B cell (primary cell): Measurements from ENCODE around the gene IDI2. TPM values are rescaled to one million over a fixed set of nuclear protein-coding genes. Genes with fewer than 3 reads are reported as not detected.
A peak's percentile ranks its signal among the peaks of the same experiment; 100 is the strongest.

ENCODE experiments used
- ATAC-seq: fragments of 200-7000 bp; cut with Tn5 transposase; one replicate; pipeline ENCODE4 v1.10.0; 2021; ENCODE audit warnings: low read depth, mild to moderate bottlenecking, moderate number of reproducible peaks, moderate library complexity
- CTCF ChIA-PET: fragments of 350-600 bp; sonication (Branson Sonifier 250); formaldehyde crosslinking; loops from one replicate; lab custom pipeline; 2021; ENCODE audit warnings: antibody characterized with exemption, inconsistent platforms; lab: Charles Lee
- POLR2A ChIA-PET: fragments of 350-600 bp; sonication (Branson Sonifier 250); formaldehyde crosslinking; loops from one replicate; lab custom pipeline; 2021; ENCODE audit warnings: antibody characterized with exemption; lab: Charles Lee
- DNase-seq: peaks from one replicate; pipeline ENCODE4 v3.0.0; 2013
- H2AFZ ChIP-seq: 2 replicates; pipeline ENCODE4 v1.6.1; 2012; ENCODE audit warnings: mild to moderate bottlenecking, low read depth, low read length; ENCODE audit not compliant: insufficient read depth, poor library complexity, severe bottlenecking
- H3K27ac ChIP-seq, 2 donors: 1 replicate in 1 of 2; 2 replicates in 1 of 2; pipeline ENCODE4 v1.5.1; 2012 to 2013; ENCODE audit warnings: low read length in 2 of 2, mild to moderate bottlenecking in 2 of 2, moderate library complexity in 1 of 2
- H3K27me3 ChIP-seq, 4 experiments: fragments of 200-600 bp in 1 of 4; sonication (generic) in 1 of 4; replicated peaks in 1 of 4; 1 replicate in 2 of 4; 2 replicates in 2 of 4; pipeline versions ENCODE4 v1.6.1 to v1.7.0; 2013 to 2016; ENCODE audit warnings: low read length in 3 of 4, mild to moderate bottlenecking in 2 of 4, mixed read lengths in 1 of 4, moderate library complexity in 1 of 4; ENCODE audit not compliant: insufficient read depth in 4 of 4, control insufficient read depth in 3 of 4; ENCODE audit errors: control extremely low read depth in 1 of 4
- H3K36me3 ChIP-seq, 2 experiments: replicated peaks in 1 of 2; 1 replicate in 1 of 2; 2 replicates in 1 of 2; pipeline versions ENCODE4 v1.6.1 to v1.7.1; 2013; ENCODE audit warnings: low read length in 1 of 2; ENCODE audit not compliant: insufficient read depth in 2 of 2, control insufficient read depth in 1 of 2; ENCODE audit errors: control extremely low read depth in 1 of 2, extremely low read depth in 1 of 2
- H3K4me1 ChIP-seq, 2 donors: fragments of 200-600 bp in 1 of 2; sonication (generic) in 1 of 2; 1 replicate in 1 of 2; 2 replicates in 1 of 2; pipeline versions ENCODE4 v1.5.1 to v1.6.1; 2013 to 2017; ENCODE audit warnings: low read length in 2 of 2; ENCODE audit not compliant: control insufficient read depth in 2 of 2, insufficient read depth in 2 of 2
- H3K4me2 ChIP-seq: replicated peaks from 2 replicates; pipeline ENCODE3; 2012; ENCODE audit warnings: mild to moderate bottlenecking, low read depth, low read length; ENCODE audit not compliant: poor library complexity, severe bottlenecking
- H3K4me3 ChIP-seq, 5 experiments: fragments of 200-600 bp in 1 of 5; sonication (generic) in 1 of 5; 1 replicate in 3 of 5; 2 replicates in 2 of 5; pipeline versions ENCODE4 v1.5.1 to v1.7.0; 2011 to 2016; ENCODE audit warnings: low read length in 4 of 5, mild to moderate bottlenecking in 4 of 5, low read depth in 2 of 5, control low read depth in 1 of 5, moderate library complexity in 1 of 5; ENCODE audit not compliant: insufficient read depth in 1 of 5; ENCODE audit errors: control extremely low read depth in 1 of 5, extremely low read depth in 1 of 5
- H3K79me2 ChIP-seq: fragments of 200-600 bp; sonication (generic); one replicate; pipeline ENCODE4 v1.6.0; 2016; ENCODE audit warnings: low read length; ENCODE audit not compliant: control insufficient read depth, insufficient read depth
- H3K9ac ChIP-seq: fragments of 200-600 bp; sonication (generic); 2 replicates; pipeline ENCODE4 v1.6.1; 2017; ENCODE audit warnings: mild to moderate bottlenecking, low read length, moderate library complexity
- H3K9me3 ChIP-seq, 3 donors: one replicate each; pipeline versions ENCODE4 v1.6.1 to v1.7.1; 2013; ENCODE audit warnings: low read length in 2 of 3; ENCODE audit not compliant: control insufficient read depth in 2 of 3, insufficient read depth in 1 of 3; ENCODE audit errors: control extremely low read depth in 1 of 3
- H4K20me1 ChIP-seq: 2 replicates; pipeline ENCODE4 v1.6.0; 2012; ENCODE audit warnings: mild to moderate bottlenecking, low read length; ENCODE audit not compliant: insufficient read depth, control insufficient read depth, poor library complexity, severe bottlenecking
- H3K27ac Mint-ChIP-seq: one replicate; pipeline ENCODE4 v1.8.0; 2021; ENCODE audit warnings: mixed read lengths
- H3K27me3 Mint-ChIP-seq: one replicate; pipeline ENCODE4 v1.8.0; 2021; ENCODE audit warnings: mixed read lengths
- H3K4me1 Mint-ChIP-seq: one replicate; pipeline ENCODE4 v1.8.0; 2021; ENCODE audit warnings: mixed read lengths
- H3K4me3 Mint-ChIP-seq: one replicate; pipeline ENCODE4 v1.8.0; 2021; ENCODE audit warnings: mixed read lengths
- H3K9me3 Mint-ChIP-seq: one replicate; pipeline ENCODE4 v1.8.0; 2022; ENCODE audit warnings: mixed read lengths; ENCODE audit not compliant: insufficient read depth
- EZH2 ChIP-seq: IDR thresholded peaks from 2 replicates; pipeline ENCODE4 v1.6.1; 2012; ENCODE audit warnings: borderline replicate concordance, low read depth, mild to moderate bottlenecking, moderate library complexity, low read length; ENCODE audit not compliant: insufficient read depth, poor library complexity, severe bottlenecking
- WGBS: methylation state at CpG from one replicate; pipeline ENCODE4 v1.1.5; 2013; ENCODE audit warnings: missing lambda C conversion rate; ENCODE audit not compliant: insufficient coverage; 5-methylcytosine and 5-hydroxymethylcytosine counted together
- intact Hi-C: fragments of 100-400 bp; cut with micrococcal nuclease; formaldehyde crosslinking; loops from one replicate; pipeline ENCODE4 v1.10.0; 2022
- polyA plus RNA-seq: library from polyadenylated mRNA; depleted of rRNA; stranded (reverse); fragments of >200 nt; gene quantifications from 2 replicates; pipeline ENCODE4 v1.2.3, GENCODE V29; 2012
- total RNA-seq, 2 donors: library from RNA; stranded (reverse); fragments of 120-200 nt in 1 of 2; gene quantifications; 1 replicate in 1 of 2; 2 replicates in 1 of 2; pipeline versions ENCODE4 v1.2.3 to v1.2.4, GENCODE V29; 2013 to 2022
- TF ChIP-seq, protein P1 (sequence below): fragments of 200-600 bp; IDR thresholded peaks from one replicate; pipeline ENCODE4 v1.8.0; 2022; ENCODE audit warnings: antibody characterized with exemption, mild to moderate bottlenecking

IDI2 gene
- total and polyA plus RNA-seq, 2 donors (not counting 1 experiment from before 2014, with no cell fraction given), result not detected

DNA sequence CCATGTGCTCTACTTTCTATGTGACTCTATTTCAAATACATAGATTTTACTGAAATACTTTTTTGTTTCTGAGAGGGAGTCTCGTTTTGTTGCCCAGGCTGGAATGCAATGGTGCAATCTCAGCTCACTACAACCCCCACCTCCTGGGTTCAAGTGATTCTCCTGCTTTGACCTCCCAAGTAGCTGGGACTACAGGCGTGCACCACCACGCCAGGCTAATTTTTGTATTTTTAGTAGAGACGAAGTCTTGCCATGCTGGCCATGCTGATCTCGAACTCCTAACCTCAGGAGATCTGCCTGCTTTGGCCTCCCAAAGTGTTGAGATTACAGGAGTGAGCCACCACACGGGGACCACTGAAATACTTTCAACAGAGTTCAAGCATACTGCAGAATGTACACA lies 19.8 kb upstream of the IDI2 start:
- Histone ChIP-seq H2AFZ (no peak overlapping the region), H3K4me2 (peak overlapping the region; percentile 69), H3K27ac (peak overlapping the region in 1 of 2 donors; percentile 65), H4K20me1 (peaks cover 17% of the 10 kb centered on the region), H3K9ac (no peak overlapping the region), H3K27me3 (no peaks in the 10 kb centered on the region), H3K79me2 (peaks cover 34% of the 10 kb centered on the region), H3K9me3 (no peaks in the 10 kb centered on the region), H3K4me1 (peaks cover 46 to 52% of the 10 kb centered on the region in 2 donors), H3K36me3 (peaks cover 3 to 17% of the 10 kb centered on the region in 2 experiments), H3K4me3 (no peak overlapping the region)
- Mint-ChIP-seq H3K4me3 (peak overlapping the region; percentile 83), H3K27me3 (no peaks in the 10 kb centered on the region), H3K4me1 (peaks cover 55% of the 10 kb centered on the region), H3K9me3 (peaks cover 2% of the 10 kb centered on the region), H3K27ac (peak overlapping the region; percentile 95)
- ATAC-seq (no peak), DNase-seq (no peak)
- ChIA-PET POLR2A (interaction anchor here (1.5 kb wide), 1 partner anchor 58 kb away, joined by 4 read pairs; the partner anchor contains the start of gene GTPBP4), CTCF (interaction anchor here (1.0 kb wide), 1 partner anchor 108 kb away, joined by 3 read pairs; no protein-coding TSS in a partner anchor)
- no peak for TF ChIP-seq EZH2
- TF ChIP-seq, protein P1, sequence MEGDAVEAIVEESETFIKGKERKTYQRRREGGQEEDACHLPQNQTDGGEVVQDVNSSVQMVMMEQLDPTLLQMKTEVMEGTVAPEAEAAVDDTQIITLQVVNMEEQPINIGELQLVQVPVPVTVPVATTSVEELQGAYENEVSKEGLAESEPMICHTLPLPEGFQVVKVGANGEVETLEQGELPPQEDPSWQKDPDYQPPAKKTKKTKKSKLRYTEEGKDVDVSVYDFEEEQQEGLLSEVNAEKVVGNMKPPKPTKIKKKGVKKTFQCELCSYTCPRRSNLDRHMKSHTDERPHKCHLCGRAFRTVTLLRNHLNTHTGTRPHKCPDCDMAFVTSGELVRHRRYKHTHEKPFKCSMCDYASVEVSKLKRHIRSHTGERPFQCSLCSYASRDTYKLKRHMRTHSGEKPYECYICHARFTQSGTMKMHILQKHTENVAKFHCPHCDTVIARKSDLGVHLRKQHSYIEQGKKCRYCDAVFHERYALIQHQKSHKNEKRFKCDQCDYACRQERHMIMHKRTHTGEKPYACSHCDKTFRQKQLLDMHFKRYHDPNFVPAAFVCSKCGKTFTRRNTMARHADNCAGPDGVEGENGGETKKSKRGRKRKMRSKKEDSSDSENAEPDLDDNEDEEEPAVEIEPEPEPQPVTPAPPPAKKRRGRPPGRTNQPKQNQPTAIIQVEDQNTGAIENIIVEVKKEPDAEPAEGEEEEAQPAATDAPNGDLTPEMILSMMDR, result no peak
- intact Hi-C loops, result loop anchor here (5.0 to 10.0 kb wide), 2 partner anchors 731 to 918 kb away; no protein-coding TSS in a partner anchor
- 76% methylated on average over 4 of the region's 6 CpGs for WGBS

DNA sequence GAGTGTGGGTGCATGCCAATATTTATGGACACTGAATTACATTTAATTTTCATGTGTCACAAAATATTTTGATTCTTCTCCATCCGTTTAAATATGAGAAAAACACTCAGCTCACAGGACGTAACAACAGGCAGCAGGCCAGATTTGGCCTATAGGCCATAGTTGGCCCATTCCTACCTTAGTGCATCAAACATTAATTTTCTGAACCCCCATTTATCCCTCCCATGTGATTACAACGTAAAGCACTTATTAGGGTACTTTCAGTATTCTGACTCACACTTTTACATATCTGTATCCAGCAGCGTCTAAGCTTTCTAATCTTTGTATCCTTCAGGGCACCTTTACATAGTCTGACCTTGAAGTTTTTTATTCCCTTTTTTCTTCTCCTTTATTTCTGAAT lies 19.3 kb upstream of the IDI2 start:
- CTCF ChIA-PET, result interaction anchor here (1.0 kb wide), 1 partner anchor 108 kb away, joined by 3 read pairs; no protein-coding TSS in a partner anchor
- Mint-ChIP-seq H3K4me1 (peaks cover 55% of the 10 kb centered on the region), H3K9me3 (peaks cover 2% of the 10 kb centered on the region), H3K27me3 (no peaks in the 10 kb centered on the region), H3K4me3 (peak overlapping the region; percentile 83), H3K27ac (peak overlapping the region; percentile 95)
- H3K27ac ChIP-seq, result peak overlapping the region; percentile 65 to 86
- peaks cover 17% of the 10 kb centered on the region for H4K20me1 ChIP-seq
- no peak for DNase-seq
- POLR2A ChIA-PET, result interaction anchor here (1.5 kb wide), 1 partner anchor 57 kb away, joined by 4 read pairs; the partner anchor contains the start of gene GTPBP4
- peak overlapping the region; percentile 69 for H3K4me2 ChIP-seq
- H3K27me3 ChIP-seq, result no peaks in the 10 kb centered on the region
- WGBS, result 66% methylated on average over 2 of the region's 4 CpGs
- H2AFZ ChIP-seq, result no peak overlapping the region
- ATAC-seq, result no peak
- intact Hi-C loops, result loop anchor here (5.0 to 10.0 kb wide), 3 partner anchors 193 to 918 kb away; no protein-coding TSS in a partner anchor
- H3K79me2 ChIP-seq, result peaks cover 34% of the 10 kb centered on the region
- TF ChIP-seq, protein P1, result no peak
- no peak for TF ChIP-seq EZH2
- peak overlapping the region; percentile 59 for H3K9ac ChIP-seq
- no peaks in the 10 kb centered on the region for H3K9me3 ChIP-seq
- H3K36me3 ChIP-seq, result peaks cover 3 to 22% of the 10 kb centered on the region in 2 experiments
- peaks cover 42 to 47% of the 10 kb centered on the region in 2 donors for H3K4me1 ChIP-seq
- H3K4me3 ChIP-seq, result no peak overlapping the region
